ENCODE data around the gene GLP2R. TPM values are rescaled to one million over a fixed set of nuclear protein-coding genes. Genes with fewer than 3 reads are reported as not detected.

GLP2R gene
- total and polyA plus RNA-seq, 2 experiments from 2014 or later, result not detected

DNA sequence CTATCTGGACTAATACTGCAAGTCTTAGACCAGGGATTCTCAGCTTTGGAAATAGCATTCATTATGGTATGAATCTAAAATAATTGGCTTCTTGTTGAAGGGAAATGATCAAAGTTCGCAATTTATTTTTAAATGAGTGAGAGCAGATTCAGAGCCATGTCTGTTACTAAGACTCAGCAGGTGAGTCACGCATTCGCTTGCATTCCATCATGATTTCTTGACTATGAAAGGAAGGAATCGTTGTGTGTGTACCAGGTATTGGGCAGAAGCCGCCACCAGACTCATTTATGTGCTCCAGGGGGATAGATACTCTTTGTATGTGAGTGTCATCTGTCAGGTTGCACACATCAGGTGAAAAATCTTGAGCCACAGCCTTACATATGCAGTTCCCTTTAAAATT lies 14.6 kb upstream of the GLP2R start (continued):
- TF ChIP-seq, protein P1, sequence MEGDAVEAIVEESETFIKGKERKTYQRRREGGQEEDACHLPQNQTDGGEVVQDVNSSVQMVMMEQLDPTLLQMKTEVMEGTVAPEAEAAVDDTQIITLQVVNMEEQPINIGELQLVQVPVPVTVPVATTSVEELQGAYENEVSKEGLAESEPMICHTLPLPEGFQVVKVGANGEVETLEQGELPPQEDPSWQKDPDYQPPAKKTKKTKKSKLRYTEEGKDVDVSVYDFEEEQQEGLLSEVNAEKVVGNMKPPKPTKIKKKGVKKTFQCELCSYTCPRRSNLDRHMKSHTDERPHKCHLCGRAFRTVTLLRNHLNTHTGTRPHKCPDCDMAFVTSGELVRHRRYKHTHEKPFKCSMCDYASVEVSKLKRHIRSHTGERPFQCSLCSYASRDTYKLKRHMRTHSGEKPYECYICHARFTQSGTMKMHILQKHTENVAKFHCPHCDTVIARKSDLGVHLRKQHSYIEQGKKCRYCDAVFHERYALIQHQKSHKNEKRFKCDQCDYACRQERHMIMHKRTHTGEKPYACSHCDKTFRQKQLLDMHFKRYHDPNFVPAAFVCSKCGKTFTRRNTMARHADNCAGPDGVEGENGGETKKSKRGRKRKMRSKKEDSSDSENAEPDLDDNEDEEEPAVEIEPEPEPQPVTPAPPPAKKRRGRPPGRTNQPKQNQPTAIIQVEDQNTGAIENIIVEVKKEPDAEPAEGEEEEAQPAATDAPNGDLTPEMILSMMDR (conservative IDR thresholded peaks at IDR 0.05; ENCODE audit: low read depth in 2 of 2), result no peak
- TF ChIP-seq NANOG (IDR thresholded peaks at IDR 0.05; ENCODE audit: borderline replicate concordance) (no peak), EZH2 (IDR thresholded peaks at IDR 0.05; ENCODE audit: low read depth, unreplicated experiment) (no peak), EZH2phosphoT487 (IDR thresholded peaks at IDR 0.05; ENCODE audit: unreplicated experiment) (no peak), STAT1 (IDR thresholded peaks at IDR 0.05; ENCODE audit: unreplicated experiment) (no peak), CREB1 (CRISPR knock-in tag; IDR thresholded peaks at IDR 0.05; ENCODE audit: low read depth) (no peak), ZNF114 (CRISPR knock-in tag; IDR thresholded peaks at IDR 0.05) (no peak)
- TF ChIP-seq, protein P2, sequence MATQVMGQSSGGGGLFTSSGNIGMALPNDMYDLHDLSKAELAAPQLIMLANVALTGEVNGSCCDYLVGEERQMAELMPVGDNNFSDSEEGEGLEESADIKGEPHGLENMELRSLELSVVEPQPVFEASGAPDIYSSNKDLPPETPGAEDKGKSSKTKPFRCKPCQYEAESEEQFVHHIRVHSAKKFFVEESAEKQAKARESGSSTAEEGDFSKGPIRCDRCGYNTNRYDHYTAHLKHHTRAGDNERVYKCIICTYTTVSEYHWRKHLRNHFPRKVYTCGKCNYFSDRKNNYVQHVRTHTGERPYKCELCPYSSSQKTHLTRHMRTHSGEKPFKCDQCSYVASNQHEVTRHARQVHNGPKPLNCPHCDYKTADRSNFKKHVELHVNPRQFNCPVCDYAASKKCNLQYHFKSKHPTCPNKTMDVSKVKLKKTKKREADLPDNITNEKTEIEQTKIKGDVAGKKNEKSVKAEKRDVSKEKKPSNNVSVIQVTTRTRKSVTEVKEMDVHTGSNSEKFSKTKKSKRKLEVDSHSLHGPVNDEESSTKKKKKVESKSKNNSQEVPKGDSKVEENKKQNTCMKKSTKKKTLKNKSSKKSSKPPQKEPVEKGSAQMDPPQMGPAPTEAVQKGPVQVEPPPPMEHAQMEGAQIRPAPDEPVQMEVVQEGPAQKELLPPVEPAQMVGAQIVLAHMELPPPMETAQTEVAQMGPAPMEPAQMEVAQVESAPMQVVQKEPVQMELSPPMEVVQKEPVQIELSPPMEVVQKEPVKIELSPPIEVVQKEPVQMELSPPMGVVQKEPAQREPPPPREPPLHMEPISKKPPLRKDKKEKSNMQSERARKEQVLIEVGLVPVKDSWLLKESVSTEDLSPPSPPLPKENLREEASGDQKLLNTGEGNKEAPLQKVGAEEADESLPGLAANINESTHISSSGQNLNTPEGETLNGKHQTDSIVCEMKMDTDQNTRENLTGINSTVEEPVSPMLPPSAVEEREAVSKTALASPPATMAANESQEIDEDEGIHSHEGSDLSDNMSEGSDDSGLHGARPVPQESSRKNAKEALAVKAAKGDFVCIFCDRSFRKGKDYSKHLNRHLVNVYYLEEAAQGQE (IDR thresholded peaks at IDR 0.05; ENCODE audit: unreplicated experiment), result no peak
- TF ChIP-seq, protein P3, sequence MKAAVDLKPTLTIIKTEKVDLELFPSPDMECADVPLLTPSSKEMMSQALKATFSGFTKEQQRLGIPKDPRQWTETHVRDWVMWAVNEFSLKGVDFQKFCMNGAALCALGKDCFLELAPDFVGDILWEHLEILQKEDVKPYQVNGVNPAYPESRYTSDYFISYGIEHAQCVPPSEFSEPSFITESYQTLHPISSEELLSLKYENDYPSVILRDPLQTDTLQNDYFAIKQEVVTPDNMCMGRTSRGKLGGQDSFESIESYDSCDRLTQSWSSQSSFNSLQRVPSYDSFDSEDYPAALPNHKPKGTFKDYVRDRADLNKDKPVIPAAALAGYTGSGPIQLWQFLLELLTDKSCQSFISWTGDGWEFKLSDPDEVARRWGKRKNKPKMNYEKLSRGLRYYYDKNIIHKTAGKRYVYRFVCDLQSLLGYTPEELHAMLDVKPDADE (IDR thresholded peaks at IDR 0.05), result no peak

GRCh38 chr17:9811537-9811936 lies 14.2 kb upstream of the GLP2R start:
- no peaks in the 10 kb centered on the region for H3K4me1 Mint-ChIP-seq
- no peaks in the 10 kb centered on the region for H3K36me3 Mint-ChIP-seq (ENCODE audit: low read depth)
- Histone ChIP-seq H2AFZ (no peak overlapping the region; the same call in 1 of the 2 replicates), H4K20me1 (replicated peaks; ENCODE audit: insufficient read depth) (no peaks in the 10 kb centered on the region), H3K27me3 (ENCODE audit: insufficient read depth) (no peaks in the 10 kb centered on the region), H3K4me1 (ENCODE audit: insufficient read depth) (no peaks in the 10 kb centered on the region), H3K79me2 (replicated peaks; ENCODE audit: insufficient read depth) (no peaks in the 10 kb centered on the region), H3K4me3 (no peak overlapping the region), H3K4me2 (no peak overlapping the region), H3K9me2 (ENCODE audit: insufficient read depth) (0 out of 2 replicates have a peak, but pooled peaks cover 6% of the 10 kb centered on the region), H3K36me3 (ENCODE audit: insufficient read depth) (no peaks in the 10 kb centered on the region), H3K27ac (ENCODE audit: low read depth) (no peak overlapping the region), H3F3A (replicated peaks; ENCODE audit: low read depth) (no peaks in the 10 kb centered on the region)
- H3K4me3 Mint-ChIP-seq, result no peak overlapping the region
- peaks cover 4% of the 10 kb centered on the region for H3K9me3 Mint-ChIP-seq
- H3K27me3 Mint-ChIP-seq (ENCODE audit: insufficient read depth, low read depth, poor library complexity), result peaks cover 5% of the 10 kb centered on the region
- DNase-seq (ENCODE audit: low spot score), result no peak
- no peak for ATAC-seq
- no peak overlapping the region for H3K27ac Mint-ChIP-seq
- no peak for TF ChIP-seq NANOG (IDR thresholded peaks at IDR 0.05; ENCODE audit: borderline replicate concordance)
- TF ChIP-seq STAT1 (IDR thresholded peaks at IDR 0.05; ENCODE audit: unreplicated experiment), result no peak
- TF ChIP-seq ZNF462 (CRISPR knock-in tag; IDR thresholded peaks at IDR 0.05), result no peak
- no peak for TF ChIP-seq ZNF114 (CRISPR knock-in tag; IDR thresholded peaks at IDR 0.05)
- TF ChIP-seq ZNF331 (CRISPR knock-in tag; IDR thresholded peaks at IDR 0.05; ENCODE audit: low read depth), result no peak
- no peak for TF ChIP-seq POLR2AphosphoS5 (IDR thresholded peaks at IDR 0.05; ENCODE audit: low read depth)
- no peak for TF ChIP-seq CREB1 (CRISPR knock-in tag; IDR thresholded peaks at IDR 0.05; ENCODE audit: low read depth)
